ENCODE results near the gene BCL2A1. TPM values are rescaled to one million over a fixed set of nuclear protein-coding genes. Genes with fewer than 3 reads are reported as not detected.
"Not testable (repeated sequence)": the region's sequence is repeated elsewhere in the genome, so short reads cannot be mapped to it uniquely, and the experiment has no call there.

Gene BCL2A1
- total and polyA plus RNA-seq, 2 donors: 1.8 to 2.3 TPM

- Histone ChIP-seq H3K36me3 (ENCODE audit: insufficient read depth) (no peaks in the 10 kb centered on the region), H3K4me1 (ENCODE audit: insufficient read depth) (no peaks in the 10 kb centered on the region), H3K27ac (ENCODE audit: low read depth) (no peak overlapping the region), H3K4me3 (ENCODE audit: low read depth, low read length) (no peak overlapping the region)
- no peak for DNase-seq (ENCODE audit: extremely low spot score)
- 98% methylated on average over 27 of the region's 27 CpGs for WGBS
Measured at GRCh38 chr15:79919090-79919748, 51.8 kb downstream of the BCL2A1 start.

- no peak overlapping the region for H3K4me3 ChIP-seq (ENCODE audit: low read depth, low read length)
- H3K27ac ChIP-seq (ENCODE audit: low read depth): no peak overlapping the region
- H3K36me3 ChIP-seq (ENCODE audit: insufficient read depth): no peaks in the 10 kb centered on the region
- 95% methylated on average over 11 of the region's 11 CpGs for WGBS
- no peak for DNase-seq (ENCODE audit: extremely low spot score)
- no peaks in the 10 kb centered on the region for H3K4me1 ChIP-seq (ENCODE audit: insufficient read depth)
Measured at GRCh38 chr15:79918278-79918677, 52.7 kb downstream of the BCL2A1 start.

GRCh38 chr15:79916502-79917132 lies 54.4 kb downstream of the BCL2A1 start:
- Histone ChIP-seq H3K27ac (ENCODE audit: low read depth) (no peak overlapping the region), H3K4me1 (ENCODE audit: insufficient read depth) (no peaks in the 10 kb centered on the region), H3K4me3 (ENCODE audit: low read depth, low read length) (no peak overlapping the region), H3K36me3 (ENCODE audit: insufficient read depth) (no peaks in the 10 kb centered on the region)
- DNase-seq (ENCODE audit: extremely low spot score): no peak
- 79% methylated on average over 3 of the region's 3 CpGs for WGBS

GRCh38 chr15:79915776-79916501 lies 55.1 kb downstream of the BCL2A1 start:
- H3K4me1 ChIP-seq (ENCODE audit: insufficient read depth); H3K27ac ChIP-seq (ENCODE audit: low read depth); H3K4me3 ChIP-seq (ENCODE audit: low read depth, low read length); DNase-seq (ENCODE audit: extremely low spot score); H3K36me3 ChIP-seq (ENCODE audit: insufficient read depth): not testable (repeated sequence)
- WGBS: 95% methylated on average over 3 of the region's 3 CpGs

- H3K4me3 ChIP-seq (ENCODE audit: low read depth, low read length): no peak overlapping the region
- H3K27ac ChIP-seq (ENCODE audit: low read depth): no peak overlapping the region
- no peaks in the 10 kb centered on the region for H3K4me1 ChIP-seq (ENCODE audit: insufficient read depth)
- DNase-seq (ENCODE audit: extremely low spot score): no peak
- no peaks in the 10 kb centered on the region for H3K36me3 ChIP-seq (ENCODE audit: insufficient read depth)
Measured at GRCh38 chr15:79914728-79915127, 56.3 kb downstream of the BCL2A1 start.

Other genes starting within 250 kb of the BCL2A1 start
- gene MTHFS, start 74.2 kb downstream of the BCL2A1 start, total RNA-seq: 10.7 TPM
- gene MTHFS, start 74.2 kb downstream of the BCL2A1 start, polyA plus RNA-seq: 36.2 TPM
- gene ZFAND6, start 88.5 kb upstream of the BCL2A1 start, total RNA-seq: 164 TPM
- 69.1 TPM for gene ZFAND6, start 88.5 kb upstream of the BCL2A1 start, polyA plus RNA-seq
- gene FAH, start 181.8 kb upstream of the BCL2A1 start, total RNA-seq: 8.1 TPM
- 21.9 TPM for gene FAH, start 181.8 kb upstream of the BCL2A1 start, polyA plus RNA-seq